Glomerular visceral epithelial cell (primary cell): ENCODE results near the gene MRPS10.
"Not testable (repeated sequence)": the region's sequence is repeated elsewhere in the genome, so short reads cannot be mapped to it uniquely, and the experiment has no call there.

Experiments used
- DNase-seq: peaks from one replicate; pipeline ENCODE4 v3.0.0-alpha.2; 2016; ENCODE audit errors: extremely low spot score

The MRPS10 gene

DNA sequence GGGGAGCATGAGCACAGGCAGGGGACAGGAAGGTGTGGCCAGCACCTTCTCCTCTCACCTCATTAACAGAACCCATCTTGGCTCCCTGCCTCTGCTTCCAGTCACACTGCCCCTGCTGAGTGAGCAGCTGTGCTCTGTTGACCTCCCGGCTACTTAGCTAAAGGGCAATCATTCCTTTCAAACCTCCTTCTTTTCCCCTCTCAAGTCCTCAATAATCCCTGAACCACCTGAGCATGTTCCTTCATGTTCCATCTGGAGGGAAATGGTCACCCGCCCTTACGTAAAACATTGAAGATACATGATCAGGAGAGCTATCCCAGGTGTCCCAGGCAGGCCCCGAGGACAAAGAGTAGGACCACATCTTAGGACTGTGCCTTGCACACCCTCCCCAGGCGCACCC, 21.7 kb upstream of the MRPS10 start:
- no peak for DNase-seq

DNA sequence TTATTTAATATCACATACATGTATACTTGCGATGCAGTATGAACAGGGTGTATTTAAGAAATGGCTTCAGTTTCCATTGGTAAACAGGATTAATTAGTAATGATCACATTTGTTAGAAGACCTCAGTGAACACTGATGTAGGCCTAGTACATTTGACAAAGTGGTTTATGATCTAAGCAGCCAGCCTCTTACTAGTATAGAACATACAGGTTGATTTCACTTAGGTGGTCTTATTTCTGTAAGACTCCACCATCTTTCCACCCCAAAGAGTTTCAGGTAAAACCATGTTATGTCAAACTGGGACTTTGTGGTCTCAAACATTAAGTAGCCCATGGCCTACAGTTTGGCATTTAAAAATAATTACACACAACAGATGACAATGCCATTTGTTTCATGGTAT, 20.2 kb upstream of the MRPS10 start:
- no peak for DNase-seq

DNA sequence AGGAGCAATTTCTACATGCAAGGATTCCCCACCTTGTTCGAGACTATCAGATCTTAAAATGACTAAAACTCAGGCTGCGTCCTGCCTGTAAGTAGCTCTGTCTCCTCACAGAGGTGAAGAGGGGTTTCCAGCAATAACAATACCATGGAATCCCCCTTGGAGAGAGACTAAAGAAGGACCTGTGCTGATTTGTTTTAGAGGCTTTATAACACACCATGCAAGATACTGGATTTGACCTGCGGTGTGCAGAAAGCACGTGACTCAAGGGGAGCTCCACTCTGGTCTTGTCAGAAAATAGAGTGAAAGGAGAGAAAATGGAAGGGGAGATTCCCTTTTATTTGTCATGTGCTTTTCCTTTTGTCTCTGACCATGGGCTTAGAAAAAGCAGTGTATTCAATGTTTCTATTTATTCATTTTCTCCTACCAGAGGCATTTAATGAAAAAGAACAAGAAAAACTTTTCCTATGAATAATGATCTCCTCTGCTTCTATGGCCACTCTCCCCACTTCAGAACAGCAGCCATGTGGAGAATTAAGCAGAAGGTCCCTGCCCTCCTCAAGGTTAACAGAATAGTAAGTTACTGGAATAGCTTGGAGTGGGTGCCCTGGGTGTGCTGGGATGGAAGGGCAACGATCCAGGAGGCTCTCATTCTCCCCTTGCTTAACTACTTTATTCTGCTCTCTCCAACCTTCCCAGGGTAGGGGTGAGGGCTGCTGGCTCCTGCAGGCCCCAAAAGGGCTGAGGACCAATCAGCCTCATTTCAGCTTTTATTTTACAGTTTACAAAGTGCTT, 19.2 kb upstream of the MRPS10 start:
- no peak for DNase-seq

DNA sequence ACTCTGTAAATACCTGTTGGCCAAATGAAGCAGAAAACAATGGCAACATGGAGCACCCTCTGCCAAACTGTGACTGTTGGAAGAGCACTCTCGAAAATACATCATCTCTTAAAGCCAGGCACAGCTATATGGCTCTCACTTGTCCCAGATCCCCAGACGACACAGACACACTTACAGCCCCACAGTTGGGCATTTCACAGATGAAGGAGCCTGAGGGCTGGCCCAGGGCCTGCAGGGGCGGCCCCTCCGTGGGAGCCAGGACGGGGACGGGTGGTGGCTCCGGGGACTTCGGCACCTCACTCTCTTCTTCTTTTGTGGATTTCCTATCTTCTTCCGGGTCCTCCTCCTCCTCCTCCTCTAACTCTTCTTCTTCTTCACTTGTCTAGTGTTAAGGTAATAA, 18.4 kb upstream of the MRPS10 start:
- DNase-seq = no peak

DNA sequence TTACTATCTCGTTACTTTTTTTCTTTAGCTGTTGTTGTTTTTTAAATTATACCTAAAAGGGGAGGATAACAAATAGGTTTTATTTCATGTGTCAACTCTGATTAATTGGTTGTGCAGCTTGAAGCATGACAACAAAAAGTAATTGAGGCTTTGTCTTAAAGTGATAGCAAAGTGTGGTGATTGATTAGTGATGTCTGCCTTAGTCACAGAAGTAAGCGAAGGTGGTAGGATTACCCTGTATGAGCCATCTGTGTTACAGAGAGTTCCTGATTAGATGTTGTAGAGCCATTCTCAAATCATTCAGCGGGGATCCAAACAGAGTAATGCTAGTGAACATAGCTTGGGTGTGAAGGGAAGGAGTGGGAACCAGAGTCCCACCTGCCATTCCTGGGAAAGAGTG, 14.4 kb upstream of the MRPS10 start:
- DNase-seq = no peak

DNA sequence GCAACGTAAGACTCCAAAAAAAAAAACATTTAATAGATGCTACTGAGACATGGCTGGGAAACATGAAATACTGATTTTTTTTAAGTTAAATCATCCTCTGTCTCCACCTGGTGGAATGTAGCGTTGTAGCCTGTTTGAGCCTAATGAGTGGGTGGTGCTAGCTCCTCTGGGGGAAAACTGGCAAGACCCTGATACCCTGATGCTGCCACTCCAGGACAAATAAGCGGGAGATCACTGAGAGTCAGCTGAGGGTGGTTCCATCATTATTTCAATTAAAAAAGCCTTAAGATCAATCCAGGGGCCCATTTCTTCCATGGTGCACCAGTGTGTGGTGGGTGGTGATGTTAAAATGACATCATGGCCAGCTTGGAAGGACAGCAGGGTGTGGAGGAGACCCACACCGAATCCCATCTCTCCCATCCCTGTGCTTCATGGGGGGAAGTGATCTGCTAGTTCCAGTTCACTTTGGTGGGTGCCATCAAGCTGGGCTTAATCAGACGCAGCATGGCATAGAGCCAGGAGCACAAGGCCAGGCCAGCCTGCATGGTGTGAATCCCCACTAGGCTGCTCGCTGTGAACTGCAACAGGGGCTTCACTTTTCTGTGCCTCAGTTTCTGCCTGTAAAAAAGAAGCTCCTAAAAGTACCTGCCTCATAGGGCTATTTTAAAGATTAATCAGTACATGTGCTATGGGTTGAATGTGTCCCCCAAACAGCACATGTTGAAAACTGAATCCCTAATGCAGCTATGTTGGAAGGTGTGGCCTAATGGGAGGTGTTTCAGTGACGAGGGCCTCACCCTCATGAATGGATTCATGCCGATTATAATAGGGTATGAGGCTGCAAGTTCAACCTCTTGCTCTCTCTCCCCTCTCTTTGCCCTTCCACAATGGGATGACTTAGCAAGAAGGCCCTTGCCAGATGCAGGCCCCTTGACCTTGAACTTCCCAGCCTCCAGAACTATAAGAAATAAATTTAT, 13.0 kb upstream of the MRPS10 start:
- peak; percentile 30 for DNase-seq

DNA sequence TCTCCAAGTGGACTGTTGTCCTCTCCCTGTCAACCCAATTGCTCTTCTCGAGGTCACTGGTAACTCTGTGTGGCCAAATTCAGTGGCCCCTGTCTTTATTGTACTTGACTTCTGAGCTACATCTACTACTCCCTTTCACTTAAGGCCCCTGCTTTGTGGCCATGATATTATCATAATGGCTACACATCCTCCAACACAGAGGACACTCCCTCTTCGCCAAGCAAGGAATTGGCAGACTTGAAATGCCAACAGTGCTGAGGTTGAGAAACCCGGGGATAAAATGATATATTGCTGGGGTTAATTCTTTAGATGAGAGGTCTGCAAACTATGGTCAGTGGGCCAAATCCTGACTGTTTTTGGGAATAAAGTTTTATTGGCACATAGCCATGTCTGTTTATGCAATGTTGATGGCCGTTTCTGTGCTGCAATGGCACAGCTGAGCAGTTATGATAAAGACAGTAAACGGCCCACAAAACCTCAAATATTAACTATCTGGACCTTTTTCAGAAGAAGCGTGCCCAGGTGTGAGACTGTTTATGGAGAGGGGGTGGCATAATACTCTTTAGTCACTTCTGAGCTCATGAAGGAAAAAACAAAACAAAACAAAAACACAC, 12.0 kb upstream of the MRPS10 start:
- no peak for DNase-seq

DNA sequence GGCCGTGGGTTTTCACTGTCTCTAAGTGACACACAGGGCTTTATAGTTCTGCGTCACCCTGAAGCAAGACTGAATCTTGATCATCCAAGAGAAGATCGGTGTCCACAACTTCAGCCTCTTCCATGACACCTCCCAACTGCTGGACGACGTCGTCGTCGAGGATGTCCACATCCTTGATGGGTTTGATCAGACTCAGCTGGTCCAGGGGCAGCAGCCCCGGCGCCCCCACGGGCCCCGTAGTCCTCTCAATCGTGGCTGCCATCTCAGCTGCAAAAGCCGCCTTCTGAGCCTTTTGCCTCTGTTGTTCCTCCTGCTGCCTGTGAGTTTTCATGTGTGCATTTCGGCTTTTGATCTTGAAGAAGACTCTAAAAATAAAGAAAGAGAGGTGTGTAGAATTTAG, 10.6 kb upstream of the MRPS10 start:
- no peak for DNase-seq

DNA sequence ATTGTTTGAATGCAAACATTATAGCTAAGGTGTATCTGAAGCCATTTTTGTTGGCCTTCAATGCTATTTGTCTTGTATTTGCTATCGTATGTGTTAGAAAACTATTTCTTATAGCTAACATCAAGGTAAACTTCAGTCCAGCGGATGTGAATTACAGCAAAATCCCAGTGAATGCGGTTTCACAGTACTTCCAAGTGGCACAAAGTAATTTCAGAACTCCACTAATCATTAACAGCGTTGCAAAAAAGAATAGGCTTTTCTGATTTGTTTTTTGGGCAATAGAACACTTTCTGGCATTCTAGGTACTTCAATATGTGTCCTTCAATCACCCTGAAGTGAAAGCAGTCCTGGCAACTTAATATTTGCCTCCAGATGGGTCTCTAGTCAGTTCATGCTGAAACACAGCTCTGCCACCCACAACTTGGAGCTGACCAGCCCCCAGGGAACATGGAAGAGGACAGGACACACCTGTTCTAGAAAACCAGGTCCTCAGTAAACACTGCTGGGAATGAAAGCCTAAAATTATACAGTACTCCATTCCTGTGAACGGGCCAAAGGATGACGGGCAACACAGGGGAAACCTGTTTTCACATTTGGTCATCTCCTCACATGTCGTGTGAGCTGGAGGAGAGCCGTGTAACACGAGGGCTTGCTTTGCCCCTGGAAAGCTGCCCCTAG, 9.7 kb upstream of the MRPS10 start:
- peak; percentile 56 for DNase-seq

DNA sequence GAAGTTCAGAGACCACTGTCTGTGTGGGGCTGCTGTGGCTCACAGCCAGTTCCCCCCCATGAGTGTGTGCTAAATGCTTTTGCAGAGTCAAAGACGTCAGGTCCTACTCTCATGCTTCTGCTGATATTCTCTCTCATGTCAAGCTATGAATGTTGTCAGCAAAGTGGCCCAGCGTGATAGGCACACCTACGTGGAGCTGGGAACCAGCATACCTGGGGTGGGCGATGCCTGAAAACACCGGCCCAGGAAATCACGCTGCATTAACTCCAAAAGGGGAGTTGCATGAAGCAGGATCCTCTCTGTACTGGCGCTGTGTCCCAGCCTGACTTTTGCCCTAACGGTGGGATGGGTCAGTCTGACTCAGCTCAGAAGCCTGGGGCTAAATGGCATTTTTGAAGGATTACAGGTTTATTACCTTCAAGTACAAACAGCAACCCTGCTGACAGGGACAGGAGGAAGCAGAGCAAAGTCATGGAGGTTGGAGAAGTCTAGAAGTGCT, 9.0 kb upstream of the MRPS10 start:
- peak; percentile 83 for DNase-seq

DNA sequence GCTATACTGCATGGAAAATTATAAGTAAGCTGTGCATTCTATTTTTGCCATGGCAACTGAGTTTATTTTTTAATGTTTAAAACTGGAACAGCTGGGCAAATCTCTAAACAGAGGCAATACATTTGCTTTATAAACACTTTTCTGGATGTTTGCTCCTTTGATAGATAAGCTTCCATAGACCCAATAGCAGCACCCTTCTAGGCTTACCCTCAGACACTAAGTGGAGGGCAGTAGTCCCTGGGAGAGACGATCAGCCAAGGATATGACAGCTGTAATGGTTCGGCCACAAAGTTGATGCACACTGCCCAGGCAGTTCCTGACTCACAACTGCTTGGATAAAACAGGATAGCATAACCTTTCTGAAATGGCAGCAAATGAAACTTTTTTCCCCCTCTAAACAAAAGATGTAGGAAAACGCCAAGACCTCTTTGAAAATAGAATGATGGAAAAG, 8.5 kb upstream of the MRPS10 start:
- peak; percentile 73 for DNase-seq

DNA sequence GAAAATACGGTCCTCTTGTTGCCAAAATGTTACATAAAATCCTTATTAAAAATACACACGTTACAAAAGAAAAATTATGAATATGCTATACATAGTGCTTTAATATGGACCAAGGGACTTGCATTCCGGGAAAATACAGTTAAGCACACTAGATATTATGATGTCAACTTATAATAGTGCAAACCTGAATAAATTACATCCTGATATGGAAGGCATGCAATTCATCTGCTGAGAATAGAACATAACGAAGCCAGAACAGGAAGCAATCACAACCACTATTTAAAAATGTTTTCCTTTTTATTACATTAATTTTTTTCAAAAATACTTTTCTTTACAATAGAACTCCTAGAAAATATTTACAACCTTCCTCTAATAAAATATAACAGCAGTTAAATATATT, 7.8 kb upstream of the MRPS10 start:
- DNase-seq = no peak

DNA sequence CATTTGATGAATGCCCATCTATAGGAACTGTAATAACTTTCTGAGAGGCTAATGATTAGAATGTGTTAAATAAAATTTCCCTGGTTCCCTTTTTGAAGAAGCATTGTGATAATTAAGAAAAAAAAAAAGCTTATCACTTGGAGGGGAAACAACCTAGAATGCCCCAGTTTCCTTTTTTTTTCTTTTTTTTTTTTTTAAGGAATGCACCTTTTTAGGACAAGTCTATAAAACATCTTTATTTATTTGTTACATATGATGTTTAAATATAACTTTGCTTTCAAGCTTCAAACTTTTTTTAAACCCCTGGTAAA, 7.3 kb upstream of the MRPS10 start:
- DNase-seq = no peak

DNA sequence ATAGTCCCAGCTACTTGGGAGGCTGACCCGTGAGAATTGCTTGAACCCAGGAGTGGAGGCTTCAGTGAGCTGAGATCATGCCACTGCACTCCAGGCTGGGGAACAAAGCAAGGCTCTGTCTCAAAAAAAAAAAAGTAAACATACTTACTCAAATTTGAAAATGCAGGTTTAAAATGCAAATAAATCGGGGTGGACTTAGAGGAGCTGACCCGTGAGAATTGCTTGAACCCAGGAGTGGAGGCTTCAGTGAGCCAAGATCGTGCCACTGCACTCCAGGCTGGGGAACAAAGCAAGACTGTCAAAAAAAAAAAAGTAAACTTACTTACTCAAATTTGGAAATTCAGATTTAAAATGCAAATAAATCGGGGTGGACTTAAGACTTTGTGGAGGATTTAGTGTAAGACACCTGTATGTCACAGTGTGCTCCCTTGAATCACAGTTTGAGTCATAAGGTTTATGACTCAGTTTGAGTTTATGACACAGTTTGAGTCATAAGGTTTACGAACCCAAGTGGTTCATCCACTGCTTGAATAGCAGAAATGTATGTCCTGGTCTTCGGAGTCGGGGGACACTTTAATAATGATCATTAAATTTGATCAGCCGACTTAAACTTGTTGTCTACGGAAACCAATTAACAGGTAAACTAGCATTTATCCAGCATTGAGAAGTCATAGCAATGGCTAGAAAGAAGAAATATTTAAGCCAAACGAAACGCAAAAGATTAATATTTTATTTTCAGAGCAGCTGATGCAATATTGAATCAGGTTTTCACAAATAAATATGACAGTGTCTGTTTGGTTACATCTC, 6.8 kb upstream of the MRPS10 start:
- DNase-seq = peak; percentile 75

DNA sequence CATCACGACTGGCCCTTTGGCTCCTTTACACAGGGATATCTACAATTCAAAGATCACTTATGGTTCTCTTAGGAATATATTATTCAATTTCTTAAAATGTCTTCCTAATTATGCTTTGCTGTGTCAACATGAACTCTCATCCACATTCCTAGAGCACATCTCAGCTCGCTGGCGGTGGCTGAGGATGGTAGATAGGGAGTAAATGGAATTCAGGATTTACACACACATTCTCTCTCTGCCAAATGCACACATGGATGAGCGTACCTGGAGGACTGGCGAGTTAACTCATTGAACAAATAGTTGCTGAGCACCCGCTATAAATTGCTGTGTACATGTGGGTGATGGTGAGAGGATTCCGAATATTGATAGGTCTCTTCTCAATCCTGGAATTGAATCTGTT, 4.8 kb upstream of the MRPS10 start:
- no peak for DNase-seq

DNA sequence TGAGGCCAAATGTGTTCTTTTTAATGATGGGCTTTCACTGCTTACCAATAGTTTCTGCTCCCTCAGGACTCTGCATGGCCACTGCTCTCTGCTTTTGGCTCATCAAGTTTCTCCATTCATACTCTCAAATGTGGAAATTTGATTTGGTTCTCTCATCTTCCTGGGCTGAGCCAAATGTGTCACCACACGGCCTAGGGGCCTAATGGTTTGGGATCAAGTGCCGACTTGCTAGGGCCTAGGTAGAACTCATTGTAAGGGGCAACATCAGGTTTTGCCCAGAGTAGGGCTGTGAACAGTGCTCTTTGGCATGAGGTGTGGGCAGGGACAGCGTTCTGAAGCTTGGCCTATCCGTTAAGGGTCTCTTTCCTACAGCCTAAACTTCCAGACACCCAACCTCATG, 3.9 kb upstream of the MRPS10 start:
- no peak for DNase-seq

DNA sequence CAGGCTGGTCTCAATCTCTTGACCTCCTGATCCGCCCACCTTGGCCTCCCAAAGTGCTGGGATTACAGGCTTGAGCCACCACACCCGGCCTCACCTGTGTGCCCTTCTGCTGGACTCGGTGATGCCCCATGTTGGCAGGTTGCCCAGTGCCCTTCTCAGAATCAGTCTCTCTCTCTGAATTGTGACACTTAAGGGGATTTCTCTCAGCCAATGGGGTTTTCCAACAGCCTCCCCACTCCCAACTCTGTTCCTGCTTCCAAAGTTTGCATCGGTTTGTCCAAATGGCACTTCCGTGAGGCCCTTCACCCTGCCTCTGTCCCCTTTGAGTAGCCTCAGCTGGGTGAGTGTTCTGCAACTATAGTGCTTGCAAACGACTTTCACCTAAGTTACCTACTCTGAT, 3.1 kb upstream of the MRPS10 start:
- no peak for DNase-seq

DNA sequence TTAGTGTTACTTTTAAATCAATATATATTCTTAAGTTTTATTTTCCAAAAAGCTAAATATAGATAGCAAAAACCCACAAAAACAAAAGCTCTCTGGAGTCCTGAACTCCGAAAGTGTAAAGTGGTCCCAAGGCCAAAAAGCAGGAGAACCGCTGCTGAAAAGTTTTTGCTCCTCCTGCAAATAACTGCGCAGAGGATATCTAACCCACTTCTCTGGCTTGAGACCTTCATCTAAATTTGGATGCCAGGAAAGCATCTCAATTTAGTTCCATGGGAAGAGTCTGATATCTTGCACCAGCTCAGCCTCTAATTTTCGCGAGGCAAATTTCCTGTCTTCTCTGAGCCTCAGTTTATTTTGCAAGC, 523 bp downstream of the MRPS10 start:
- DNase-seq = no peak

DNA sequence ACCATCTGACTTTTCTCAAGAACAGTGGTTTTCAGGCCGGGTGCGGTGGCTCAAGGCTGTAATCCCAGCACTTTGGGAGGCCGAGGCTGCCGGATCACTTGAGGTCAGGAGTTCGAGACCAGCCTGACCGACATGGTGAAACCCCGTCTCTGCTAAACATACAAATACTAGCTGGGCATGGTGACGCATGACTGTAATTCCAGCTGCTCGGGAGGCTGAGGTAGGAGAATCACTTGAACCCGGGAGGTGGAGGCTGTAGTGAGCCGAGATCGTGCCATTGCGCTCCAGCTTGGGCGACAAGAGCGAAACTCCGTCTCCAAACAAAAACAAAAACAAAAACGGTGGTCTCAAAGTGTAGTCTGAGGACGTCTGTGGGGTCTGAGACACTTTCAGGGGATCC, 1.2 kb downstream of the MRPS10 start:
- DNase-seq = not testable (repeated sequence)

DNA sequence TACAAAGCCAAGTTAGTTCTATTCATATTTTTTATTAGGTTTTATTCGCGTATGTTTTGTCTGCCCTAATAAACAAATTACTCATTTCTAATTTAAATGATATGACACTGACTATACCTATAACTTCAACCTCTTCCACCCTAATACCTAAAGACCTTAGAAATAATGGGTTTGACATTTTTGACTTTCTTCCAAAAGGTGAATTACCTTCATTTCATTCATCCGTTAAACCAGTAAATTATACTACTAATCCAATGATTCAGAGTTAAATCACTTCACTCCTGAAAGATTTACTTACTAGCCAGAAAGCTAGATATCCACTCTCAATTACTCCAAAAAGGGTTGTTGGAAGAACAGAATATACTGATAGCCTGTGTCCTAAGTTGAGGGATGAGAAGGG, 5.2 kb downstream of the MRPS10 start:
- no peak for DNase-seq

DNA sequence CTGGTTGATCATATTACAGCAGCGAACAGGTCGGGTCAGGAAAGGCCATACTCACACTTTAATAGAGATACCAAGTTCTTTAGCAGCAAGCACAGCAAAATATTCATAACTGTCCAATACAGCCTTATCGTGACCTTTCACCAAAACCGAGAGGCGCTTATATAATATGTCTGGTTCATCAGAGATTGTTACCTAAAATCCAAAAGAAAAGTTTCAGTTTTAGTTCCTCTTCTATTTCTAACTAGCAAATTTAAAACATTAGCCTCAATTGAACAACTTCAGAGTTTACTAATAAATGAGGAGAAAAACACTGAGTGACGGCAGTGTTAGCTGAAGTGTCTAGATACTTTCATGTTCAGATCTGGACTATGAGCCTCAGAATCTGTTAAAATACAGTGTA, 5.9 kb downstream of the MRPS10 start:
- no peak for DNase-seq
